WTC11 (cell line): ENCODE data around the gene SERPINA9. TPM values are rescaled to one million over a fixed set of nuclear protein-coding genes. Genes with fewer than 3 reads are reported as not detected.

Experiments
- ATAC-seq: fragments of 200-7000 bp; cut with Tn5 transposase; 2 replicates; pipeline ENCODE4 v1.10.0; 2021; ENCODE audit warnings: mild to moderate bottlenecking, moderate library complexity
- CTCF ChIA-PET: fragments of 300-600 bp; sonication (Branson Sonifier 250); formaldehyde crosslinking; loops from one replicate; lab custom pipeline; 2021; ENCODE audit warnings: antibody characterized with exemption; lab: Charles Lee
- POLR2A ChIA-PET: fragments of 350-600 bp; sonication (Branson Sonifier 250); formaldehyde crosslinking; loops from one replicate; lab custom pipeline; 2021; ENCODE audit warnings: antibody characterized with exemption; lab: Charles Lee
- DNase-seq: peaks from one replicate; pipeline ENCODE4 v3.0.0; 2021; ENCODE audit warnings: low spot score
- H3K27ac Mint-ChIP-seq: 2 replicates; pipeline ENCODE4 v1.8.0; 2021; ENCODE audit warnings: mixed read lengths
- H3K27me3 Mint-ChIP-seq: 2 replicates; pipeline ENCODE4 v1.8.0; 2021; ENCODE audit warnings: low read depth, mild to moderate bottlenecking, moderate library complexity, mixed read lengths
- H3K36me3 Mint-ChIP-seq: 2 replicates; pipeline ENCODE4 v1.8.0; 2021; ENCODE audit warnings: mixed read lengths
- H3K4me1 Mint-ChIP-seq: 2 replicates; pipeline ENCODE4 v1.8.0; 2022; ENCODE audit warnings: mixed read lengths
- H3K4me3 Mint-ChIP-seq: 2 replicates; pipeline ENCODE4 v1.8.0; 2021; ENCODE audit warnings: mild to moderate bottlenecking, moderate library complexity, mixed read lengths
- H3K9me3 Mint-ChIP-seq: 2 replicates; pipeline ENCODE4 v1.8.0; 2021; ENCODE audit warnings: mixed read lengths
- ARID4B ChIP-seq: sonication (generic); formaldehyde crosslinking; IDR thresholded peaks from 2 replicates; pipeline ENCODE4 v1.8.0; 2023; ENCODE audit warnings: missing genetic modification reagents, mild to moderate bottlenecking, borderline replicate concordance
- ATF1 ChIP-seq: sonication (generic); formaldehyde crosslinking; IDR thresholded peaks from 2 replicates; pipeline ENCODE4 v1.8.1; 2023; ENCODE audit warnings: mild to moderate bottlenecking, moderate library complexity, missing genetic modification reagents
- E2F1 ChIP-seq: sonication (generic); formaldehyde crosslinking; IDR thresholded peaks from 2 replicates; pipeline ENCODE4 v1.8.0; 2022; ENCODE audit warnings: mild to moderate bottlenecking, missing genetic modification reagents
- ELF4 ChIP-seq: sonication (generic); formaldehyde crosslinking; IDR thresholded peaks from 2 replicates; pipeline ENCODE4 v1.8.1; 2022; ENCODE audit warnings: low read depth, mild to moderate bottlenecking, moderate library complexity, missing genetic modification reagents
- ETV6 ChIP-seq: sonication (generic); formaldehyde crosslinking; IDR thresholded peaks from 2 replicates; pipeline ENCODE4 v1.8.1; 2022; ENCODE audit warnings: mild to moderate bottlenecking, missing genetic modification reagents
- FOXJ3 ChIP-seq: sonication (generic); formaldehyde crosslinking; IDR thresholded peaks from 2 replicates; pipeline ENCODE4 v1.9.0; 2021; ENCODE audit warnings: missing genetic modification reagents, mild to moderate bottlenecking, borderline replicate concordance
- FOXP1 ChIP-seq: sonication (generic); formaldehyde crosslinking; IDR thresholded peaks from 2 replicates; pipeline ENCODE4 v1.8.0; 2022; ENCODE audit warnings: missing genetic modification reagents, mild to moderate bottlenecking, moderate library complexity, borderline replicate concordance
- GABPB1 ChIP-seq: sonication (generic); formaldehyde crosslinking; IDR thresholded peaks from 2 replicates; pipeline ENCODE4 v1.8.1; 2023; ENCODE audit warnings: mild to moderate bottlenecking, missing genetic modification reagents
- GTF2I ChIP-seq: fragments of 250-450 bp; sonication (Bioruptor Pico); conservative IDR thresholded peaks from 2 replicates; pipeline ENCODE4 v1.4.0; 2021; ENCODE audit warnings: mild to moderate bottlenecking
- HMGA2 ChIP-seq: fragments of 250-450 bp; sonication (Bioruptor Pico); IDR thresholded peaks from 2 replicates; pipeline ENCODE4 v1.4.0; 2021; ENCODE audit warnings: mild to moderate bottlenecking, moderate library complexity
- IRF1 ChIP-seq: sonication (generic); formaldehyde crosslinking; IDR thresholded peaks from 2 replicates; pipeline ENCODE4 v1.8.0; 2023; ENCODE audit warnings: missing genetic modification reagents
- MXD4 ChIP-seq: fragments of 250-450 bp; sonication (Bioruptor Pico); IDR thresholded peaks from 2 replicates; pipeline ENCODE4 v1.8.0; 2021; ENCODE audit warnings: mild to moderate bottlenecking, moderate library complexity, borderline replicate concordance
- MYBL2 ChIP-seq: sonication (generic); formaldehyde crosslinking; IDR thresholded peaks from 2 replicates; pipeline ENCODE4 v1.8.1; 2023; ENCODE audit warnings: mild to moderate bottlenecking, moderate library complexity, missing genetic modification reagents
- SMAD3 ChIP-seq: sonication (generic); formaldehyde crosslinking; IDR thresholded peaks from 2 replicates; pipeline ENCODE4 v1.8.0; 2022; ENCODE audit warnings: missing genetic modification reagents, mild to moderate bottlenecking, borderline replicate concordance
- TP53 ChIP-seq: sonication (generic); formaldehyde crosslinking; IDR thresholded peaks from 2 replicates; pipeline ENCODE4 v1.8.1; 2023; ENCODE audit warnings: mild to moderate bottlenecking, missing genetic modification reagents
- ZBTB21 ChIP-seq: sonication (generic); formaldehyde crosslinking; IDR thresholded peaks from 2 replicates; pipeline ENCODE4 v1.8.1; 2023; ENCODE audit warnings: mild to moderate bottlenecking, missing genetic modification reagents, borderline replicate concordance
- ZNF317 ChIP-seq: sonication (generic); formaldehyde crosslinking; IDR thresholded peaks from 2 replicates; pipeline ENCODE4 v1.8.1; 2023; ENCODE audit warnings: low read depth, mild to moderate bottlenecking, moderate library complexity, missing genetic modification reagents, borderline replicate concordance
- ZSCAN18 ChIP-seq: fragments of 250-450 bp; sonication (Bioruptor Pico); IDR thresholded peaks from 2 replicates; pipeline ENCODE4 v2.1.2; 2022; ENCODE audit warnings: mild to moderate bottlenecking, moderate library complexity
- total RNA-seq: library from RNA; stranded (reverse); gene quantifications from 3 replicates; pipeline ENCODE4 v1.2.3, GENCODE V29; 2021
- TF ChIP-seq, protein P1 (sequence below): sonication (generic); formaldehyde crosslinking; IDR thresholded peaks from 2 replicates; pipeline ENCODE4 v1.8.1; 2022; ENCODE audit warnings: low read depth, missing genetic modification reagents, borderline replicate concordance
- TF ChIP-seq, protein P2 (sequence below): sonication (generic); formaldehyde crosslinking; IDR thresholded peaks from 2 replicates; pipeline ENCODE4 v1.8.0; 2022; ENCODE audit warnings: mild to moderate bottlenecking, missing genetic modification reagents

Gene SERPINA9
- total RNA-seq, 1 experiment from 2014 or later: not detected

- H3K4me3 Mint-ChIP-seq: no peak overlapping the region
- ATAC-seq (no peak), DNase-seq (no peak)
- no peak for TF ChIP-seq IRF1 (CRISPR knock-in tag)
- no peak for TF ChIP-seq ZSCAN18 (CRISPR knock-in tag)
- TF ChIP-seq, protein P1, sequence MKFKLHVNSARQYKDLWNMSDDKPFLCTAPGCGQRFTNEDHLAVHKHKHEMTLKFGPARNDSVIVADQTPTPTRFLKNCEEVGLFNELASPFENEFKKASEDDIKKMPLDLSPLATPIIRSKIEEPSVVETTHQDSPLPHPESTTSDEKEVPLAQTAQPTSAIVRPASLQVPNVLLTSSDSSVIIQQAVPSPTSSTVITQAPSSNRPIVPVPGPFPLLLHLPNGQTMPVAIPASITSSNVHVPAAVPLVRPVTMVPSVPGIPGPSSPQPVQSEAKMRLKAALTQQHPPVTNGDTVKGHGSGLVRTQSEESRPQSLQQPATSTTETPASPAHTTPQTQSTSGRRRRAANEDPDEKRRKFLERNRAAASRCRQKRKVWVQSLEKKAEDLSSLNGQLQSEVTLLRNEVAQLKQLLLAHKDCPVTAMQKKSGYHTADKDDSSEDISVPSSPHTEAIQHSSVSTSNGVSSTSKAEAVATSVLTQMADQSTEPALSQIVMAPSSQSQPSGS (CRISPR knock-in tag): no peak
- TF ChIP-seq GTF2I (CRISPR knock-in tag): no peak
- TF ChIP-seq SMAD3 (CRISPR knock-in tag): no peak
- no peak for TF ChIP-seq FOXP1 (CRISPR knock-in tag)
- TF ChIP-seq MYBL2 (CRISPR knock-in tag): no peak
- no peak for TF ChIP-seq MXD4 (CRISPR knock-in tag)
- no peak for TF ChIP-seq ARID4B (CRISPR knock-in tag)
- TF ChIP-seq ATF1: no peak
- no peak for TF ChIP-seq GABPB1
- H3K27ac Mint-ChIP-seq: no peak overlapping the region
- CTCF ChIA-PET: interaction anchor here (2.3 kb wide), 1 partner anchor 20 kb away, joined by 6 read pairs; no protein-coding TSS in a partner anchor
- peaks cover 44% of the 10 kb centered on the region for H3K9me3 Mint-ChIP-seq
- H3K27me3 Mint-ChIP-seq: peaks cover 7% of the 10 kb centered on the region
- no peaks in the 10 kb centered on the region for H3K4me1 Mint-ChIP-seq
- POLR2A ChIA-PET: no interaction called here
- H3K36me3 Mint-ChIP-seq: peaks cover 27% of the 10 kb centered on the region
These were observed 9.2 kb downstream of the SERPINA9 start for GRCh38 chr14:94466706-94467370.

GRCh38 chr14:94465042-94465441 lies 11.0 kb downstream of the SERPINA9 start:
- peaks cover 8% of the 10 kb centered on the region; the same call in 1 of the 2 replicates for H3K4me1 Mint-ChIP-seq
- DNase-seq (no peak), ATAC-seq (no peak)
- peaks cover 27% of the 10 kb centered on the region for H3K36me3 Mint-ChIP-seq
- POLR2A ChIA-PET: no interaction called here
- no peak overlapping the region for H3K27ac Mint-ChIP-seq
- H3K27me3 Mint-ChIP-seq: peaks cover 7% of the 10 kb centered on the region
- H3K9me3 Mint-ChIP-seq: peaks cover 44% of the 10 kb centered on the region
- no peak overlapping the region for H3K4me3 Mint-ChIP-seq
- CTCF ChIA-PET: interaction anchor here (2.3 kb wide), 1 partner anchor 21 kb away, joined by 6 read pairs; no protein-coding TSS in a partner anchor
- TF ChIP-seq ZNF317 (no peak), HMGA2 (no peak), E2F1 (no peak), ETV6 (no peak), ELF4 (no peak), TP53 (CRISPR knock-in tag) (no peak), ZBTB21 (CRISPR knock-in tag) (no peak), FOXJ3 (CRISPR knock-in tag) (no peak)
- TF ChIP-seq, protein P2, sequence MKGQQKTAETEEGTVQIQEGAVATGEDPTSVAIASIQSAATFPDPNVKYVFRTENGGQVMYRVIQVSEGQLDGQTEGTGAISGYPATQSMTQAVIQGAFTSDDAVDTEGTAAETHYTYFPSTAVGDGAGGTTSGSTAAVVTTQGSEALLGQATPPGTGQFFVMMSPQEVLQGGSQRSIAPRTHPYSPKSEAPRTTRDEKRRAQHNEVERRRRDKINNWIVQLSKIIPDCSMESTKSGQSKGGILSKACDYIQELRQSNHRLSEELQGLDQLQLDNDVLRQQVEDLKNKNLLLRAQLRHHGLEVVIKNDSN (CRISPR knock-in tag): no peak
